T47D (cell line): ENCODE results near the gene C5AR1.

ENCODE experiments used
- DNase-seq, 2 experiments: peaks; one replicate each; pipeline versions ENCODE4 v3.0.0 to v3.0.0-alpha.2; 2011 to 2012; ENCODE audit warnings: low read depth in 1 of 2, low spot score in 1 of 2
- JUND ChIP-seq: IDR thresholded peaks from 2 replicates; pipeline ENCODE4 v1.6.1; 2012; ENCODE audit warnings: low read depth
- in situ Hi-C: cut with HindIII; loops from 2 replicates; pipeline ENCODE4 v1.10.0; 2016; ENCODE audit warnings: low sequenced_read_pairs, low pct_unique_long_range_greater_than_20kb

C5AR1 gene

GRCh38 chr19:47306303-47306702 lies 3.4 kb upstream of the C5AR1 start:
- no peak for TF ChIP-seq JUND
- no peak for DNase-seq
- in situ Hi-C loops: no loop called here

DNA sequence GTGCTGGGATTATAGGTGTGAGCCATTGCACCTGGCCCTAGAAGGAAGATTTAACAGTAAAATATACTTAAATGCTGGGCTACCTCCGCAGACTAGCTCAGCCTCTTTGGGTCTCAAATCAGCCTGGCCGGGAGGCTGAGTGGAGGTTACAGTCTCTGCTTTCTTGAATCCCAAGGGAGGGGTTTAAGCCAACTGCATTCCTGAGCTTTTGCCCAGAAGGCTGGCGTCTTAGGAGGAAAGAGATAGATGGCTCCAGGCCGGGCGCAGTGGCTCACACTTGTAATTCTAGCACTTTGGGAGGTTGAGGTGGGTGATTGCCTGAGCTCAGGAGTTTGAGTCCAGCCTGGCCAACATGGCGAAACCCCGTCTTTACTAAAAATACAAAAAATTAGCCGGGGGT lies 623 bp upstream of the C5AR1 start:
- in situ Hi-C loops: no loop called here
- TF ChIP-seq JUND: no peak
- no peak for DNase-seq

- in situ Hi-C loops: no loop called here
- TF ChIP-seq JUND: no peak
- DNase-seq: no peak
Observed at GRCh38 chr19:47310323-47310722, 662 bp downstream of the C5AR1 start.

DNA sequence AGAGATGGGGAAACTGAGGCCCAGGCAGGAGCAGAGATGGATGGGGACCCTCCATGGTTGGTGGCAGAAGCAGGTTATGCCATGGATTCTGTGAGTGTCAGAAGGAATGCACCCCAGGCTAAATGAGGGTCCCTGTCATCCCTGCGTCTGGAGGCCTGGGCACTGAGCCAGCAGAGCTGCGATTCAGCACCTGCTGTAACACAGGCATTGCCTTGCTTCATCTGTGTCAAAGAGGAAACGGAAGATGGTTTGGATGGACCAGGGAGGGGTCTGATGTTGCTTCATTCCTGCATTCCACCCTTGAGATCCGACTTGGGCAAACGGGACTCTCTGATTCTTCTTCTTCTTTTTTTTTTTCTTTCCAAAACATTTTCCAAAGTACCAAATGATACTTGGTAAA lies 1.2 kb downstream of the C5AR1 start:
- in situ Hi-C loops: no loop called here
- no peak for TF ChIP-seq JUND
- no peak for DNase-seq

GRCh38 chr19:47312366-47313006 lies 2.8 kb downstream of the C5AR1 start:
- in situ Hi-C loops: no loop called here
- no peak for DNase-seq
- TF ChIP-seq JUND: no peak

DNA sequence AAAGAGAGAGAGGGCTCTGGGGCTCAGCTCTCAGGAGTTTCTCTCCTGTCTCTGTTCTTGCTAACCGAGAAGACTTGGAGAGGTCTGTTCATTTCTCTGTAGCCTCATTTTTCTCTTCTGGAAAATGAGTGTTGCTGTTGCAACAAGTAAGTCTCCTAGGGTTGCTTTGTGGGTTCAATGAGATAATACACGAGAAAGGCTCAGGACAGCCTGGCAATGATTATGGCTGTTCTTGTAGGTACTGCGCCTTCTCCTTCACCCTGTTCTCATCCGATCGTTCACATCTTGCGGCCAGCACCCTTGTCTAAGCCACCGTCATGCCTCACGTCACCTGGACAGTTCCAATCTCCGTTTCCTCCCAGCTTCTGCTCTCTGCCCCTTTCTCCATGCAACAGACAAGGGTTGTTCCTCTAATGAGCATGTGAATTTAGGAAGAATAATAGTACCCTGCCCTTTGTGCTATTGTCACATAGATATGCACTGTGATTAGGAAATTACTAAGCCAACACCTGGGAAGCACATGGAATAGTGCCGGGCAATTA lies 4.2 kb downstream of the C5AR1 start:
- no peak for TF ChIP-seq JUND
- in situ Hi-C loops: no loop called here
- no peak for DNase-seq

DNA sequence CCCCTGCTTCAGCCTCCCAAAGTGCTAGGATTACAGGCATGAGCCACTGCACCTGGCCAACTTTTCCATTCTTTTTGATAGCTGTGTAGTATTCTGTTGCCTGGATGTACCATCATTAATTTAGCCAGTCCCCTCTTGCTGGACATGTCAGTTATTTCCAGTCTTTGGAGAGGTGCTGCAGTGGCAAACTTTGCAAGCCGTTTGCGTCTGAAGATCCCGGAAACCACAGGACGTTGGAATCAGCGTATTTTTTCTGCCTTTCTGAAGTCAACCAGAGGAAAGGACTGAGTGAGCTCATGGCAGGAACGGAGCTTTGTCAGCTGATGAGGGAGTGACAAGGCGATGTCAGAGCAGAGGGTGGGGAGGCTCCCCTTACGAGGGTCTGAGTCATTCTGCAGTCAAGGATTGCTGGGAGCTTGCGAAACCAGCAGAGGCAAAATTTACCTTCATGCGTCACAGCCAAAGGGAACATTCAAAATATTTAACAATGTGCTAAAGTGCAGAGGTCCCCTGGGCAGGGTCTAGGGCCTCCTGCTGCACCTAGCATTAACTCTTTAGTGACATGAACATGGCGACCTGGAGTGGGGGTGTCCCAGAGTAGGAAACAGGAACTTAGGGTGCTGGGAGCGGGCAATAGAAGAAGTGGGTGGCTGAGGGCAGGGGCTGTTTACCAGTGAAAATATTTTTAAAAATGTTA lies 5.6 kb downstream of the C5AR1 start:
- in situ Hi-C loops: no loop called here
- no peak for TF ChIP-seq JUND
- peak in 1 of 2 experiments; percentile 53 for DNase-seq

GRCh38 chr19:47316513-47316912 lies 6.9 kb downstream of the C5AR1 start:
- no peak for TF ChIP-seq JUND

GRCh38 chr19:47319923-47320871 lies 10.5 kb downstream of the C5AR1 start:
- in situ Hi-C loops: no loop called here

More at GRCh38 chr19:47316513-47316912, 6.9 kb downstream of the C5AR1 start:
- DNase-seq: no peak
- in situ Hi-C loops: no loop called here

DNA sequence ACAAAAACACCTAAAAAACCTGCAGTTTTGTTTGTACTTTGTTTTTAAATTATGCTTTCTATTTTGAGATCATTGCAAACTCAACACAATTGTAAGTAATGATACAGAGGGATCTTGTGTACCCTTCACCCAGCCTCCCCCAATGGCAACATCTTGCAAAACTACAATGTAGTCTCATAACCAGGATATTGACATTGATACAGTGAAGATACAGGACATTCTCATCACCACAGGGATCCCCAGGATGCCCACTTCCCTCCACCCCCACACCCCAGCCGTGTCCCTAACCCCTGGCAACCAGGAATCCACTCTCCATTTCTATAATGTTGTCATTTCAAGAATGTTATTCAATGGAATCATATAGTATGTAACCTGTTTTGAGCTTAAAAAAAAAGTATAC lies 12.0 kb downstream of the C5AR1 start:
- in situ Hi-C loops: no loop called here
- DNase-seq: no peak

More at GRCh38 chr19:47319923-47320871, 10.5 kb downstream of the C5AR1 start:
- no peak for TF ChIP-seq JUND
- DNase-seq: no peak

GRCh38 chr19:47322058-47322457 lies 12.4 kb downstream of the C5AR1 start:
- DNase-seq: no peak
- TF ChIP-seq JUND: no peak
- in situ Hi-C loops: no loop called here

More for the DNA sequence above, 12.0 kb downstream of the C5AR1 start:
- TF ChIP-seq JUND: no peak

GRCh38 chr19:47323409-47323808 lies 13.7 kb downstream of the C5AR1 start:
- no peak for DNase-seq
- in situ Hi-C loops: no loop called here
- TF ChIP-seq JUND: no peak

DNA sequence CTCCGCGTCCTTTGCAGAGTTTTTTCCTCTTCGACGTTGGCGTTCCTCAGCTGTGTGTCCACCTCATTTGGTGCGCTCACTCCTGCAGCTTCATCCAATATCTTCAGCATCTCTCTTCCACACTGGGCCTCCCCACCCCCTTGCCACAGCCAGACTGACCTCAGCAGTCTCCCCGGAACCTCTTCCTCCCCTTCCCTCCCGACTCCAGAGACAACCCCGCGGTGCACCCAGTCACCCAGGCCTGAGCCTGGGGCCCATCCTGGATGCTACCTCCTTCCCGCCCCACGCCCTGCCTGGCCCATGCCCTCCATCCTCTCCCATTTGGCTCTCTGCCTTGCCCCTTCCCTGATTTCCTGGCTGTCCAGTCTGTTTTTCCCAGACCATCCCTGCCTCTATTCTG lies 14.2 kb downstream of the C5AR1 start:
- no peak for DNase-seq
- TF ChIP-seq JUND: no peak
- in situ Hi-C loops: no loop called here
